GM13977 (cell line): ENCODE results near the gene RAP1GDS1.
"Not testable (repeated sequence)": the region's sequence is repeated elsewhere in the genome, so short reads cannot be mapped to it uniquely, and the experiment has no call there.

Source experiments
- DNase-seq: peaks from one replicate; pipeline ENCODE4 v3.0.0; 2012; ENCODE audit warnings: low spot score
- in situ Hi-C: fragments of 300-500 bp; cut with MboI; formaldehyde crosslinking; loops from one replicate; pipeline ENCODE4 v1.12.0; 2022; ENCODE audit warnings: low sequenced_read_pairs, low pct_unique_long_range_greater_than_20kb, mixed read lengths, inconsistent platforms; ENCODE audit not compliant: unreplicated experiment
- TF ChIP-seq, protein P1 (sequence below): IDR thresholded peaks from 2 replicates; pipeline ENCODE4 v1.5.1; 2012; ENCODE audit warnings: mild to moderate bottlenecking, control low read depth; ENCODE audit not compliant: insufficient read depth; ENCODE audit errors: extremely low read depth, missing control alignments

The RAP1GDS1 gene

DNA sequence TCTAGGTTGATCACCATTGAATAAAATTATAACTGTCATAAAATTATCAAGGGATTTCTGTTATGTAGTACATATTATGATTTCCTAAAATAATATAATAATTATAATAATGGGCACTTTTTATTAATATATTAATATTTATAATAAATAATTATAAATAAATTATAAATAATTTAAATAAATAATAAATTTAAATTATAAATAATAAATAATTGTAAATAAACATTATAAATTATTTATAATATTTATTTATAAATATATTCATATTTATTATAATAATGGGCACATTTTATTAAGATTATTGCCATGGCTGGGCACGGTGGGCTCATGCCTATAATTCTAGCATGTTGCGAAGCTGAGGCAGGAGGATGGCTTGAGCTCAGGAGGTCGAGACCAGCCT lies 24.5 kb downstream of the RAP1GDS1 start:
- in situ Hi-C loops, result no loop called here
- no peak for DNase-seq
- TF ChIP-seq, protein P1, sequence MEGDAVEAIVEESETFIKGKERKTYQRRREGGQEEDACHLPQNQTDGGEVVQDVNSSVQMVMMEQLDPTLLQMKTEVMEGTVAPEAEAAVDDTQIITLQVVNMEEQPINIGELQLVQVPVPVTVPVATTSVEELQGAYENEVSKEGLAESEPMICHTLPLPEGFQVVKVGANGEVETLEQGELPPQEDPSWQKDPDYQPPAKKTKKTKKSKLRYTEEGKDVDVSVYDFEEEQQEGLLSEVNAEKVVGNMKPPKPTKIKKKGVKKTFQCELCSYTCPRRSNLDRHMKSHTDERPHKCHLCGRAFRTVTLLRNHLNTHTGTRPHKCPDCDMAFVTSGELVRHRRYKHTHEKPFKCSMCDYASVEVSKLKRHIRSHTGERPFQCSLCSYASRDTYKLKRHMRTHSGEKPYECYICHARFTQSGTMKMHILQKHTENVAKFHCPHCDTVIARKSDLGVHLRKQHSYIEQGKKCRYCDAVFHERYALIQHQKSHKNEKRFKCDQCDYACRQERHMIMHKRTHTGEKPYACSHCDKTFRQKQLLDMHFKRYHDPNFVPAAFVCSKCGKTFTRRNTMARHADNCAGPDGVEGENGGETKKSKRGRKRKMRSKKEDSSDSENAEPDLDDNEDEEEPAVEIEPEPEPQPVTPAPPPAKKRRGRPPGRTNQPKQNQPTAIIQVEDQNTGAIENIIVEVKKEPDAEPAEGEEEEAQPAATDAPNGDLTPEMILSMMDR, result no peak

DNA sequence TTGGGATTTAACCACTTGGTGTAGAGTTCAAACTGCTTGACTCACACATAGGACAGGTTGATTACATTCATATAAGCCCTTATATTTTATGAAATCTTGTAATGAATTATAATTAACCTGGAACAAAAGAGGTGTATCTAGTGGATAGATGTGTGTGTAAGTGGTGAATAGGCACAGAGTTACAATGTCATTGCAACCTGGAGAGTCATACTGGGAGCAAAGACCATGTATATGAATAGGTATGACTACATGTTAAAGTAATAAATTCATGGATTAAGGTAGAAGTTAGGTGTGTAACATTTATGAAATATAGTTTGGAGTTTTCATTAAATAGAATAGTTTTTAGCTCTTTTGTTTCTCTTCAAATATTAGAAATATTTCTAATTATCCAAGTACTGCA lies 26.1 kb downstream of the RAP1GDS1 start:
- in situ Hi-C loops, result no loop called here
- TF ChIP-seq, protein P1, result no peak
- no peak for DNase-seq

DNA sequence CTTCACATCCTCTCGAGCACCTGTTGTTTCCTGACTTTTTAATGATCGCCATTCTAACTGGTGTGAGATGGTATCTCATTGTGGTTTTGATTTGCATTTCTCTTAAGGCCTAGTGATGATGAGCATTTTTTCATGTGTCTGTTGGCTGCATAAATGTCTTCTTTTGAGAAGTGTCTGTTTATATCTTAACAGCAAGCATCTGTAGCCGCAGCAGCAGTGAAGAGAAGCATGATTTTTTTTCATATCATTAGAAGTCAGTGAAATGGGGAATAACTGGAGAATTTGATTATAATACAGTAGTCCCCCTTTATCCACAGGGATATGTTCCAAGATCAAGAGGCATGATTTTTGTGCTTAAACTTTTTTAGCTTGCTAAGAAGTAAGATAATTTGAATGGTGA lies 27.5 kb downstream of the RAP1GDS1 start:
- DNase-seq, in situ Hi-C loops: not testable (repeated sequence)

DNA sequence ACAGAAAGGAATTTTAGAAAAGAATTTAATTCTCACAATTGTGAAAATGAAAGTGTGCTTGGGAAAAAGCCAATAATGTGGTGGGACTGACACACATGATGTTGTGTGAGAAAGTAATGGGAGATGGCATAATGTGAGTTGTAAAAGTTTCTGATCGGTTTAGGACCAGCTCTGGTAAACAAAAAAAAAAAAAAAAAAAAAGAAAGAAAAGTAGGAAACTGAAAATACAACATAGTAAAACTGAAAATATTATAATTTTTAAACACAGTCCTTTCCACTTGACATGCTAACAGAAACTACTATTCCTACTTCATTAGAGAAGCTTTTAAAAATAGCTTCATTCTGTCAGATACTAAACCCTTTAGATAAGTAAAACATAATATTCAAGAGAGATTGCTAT lies 28.2 kb downstream of the RAP1GDS1 start:
- in situ Hi-C loops, result no loop called here
- DNase-seq, result no peak
- TF ChIP-seq, protein P1, result no peak

DNA sequence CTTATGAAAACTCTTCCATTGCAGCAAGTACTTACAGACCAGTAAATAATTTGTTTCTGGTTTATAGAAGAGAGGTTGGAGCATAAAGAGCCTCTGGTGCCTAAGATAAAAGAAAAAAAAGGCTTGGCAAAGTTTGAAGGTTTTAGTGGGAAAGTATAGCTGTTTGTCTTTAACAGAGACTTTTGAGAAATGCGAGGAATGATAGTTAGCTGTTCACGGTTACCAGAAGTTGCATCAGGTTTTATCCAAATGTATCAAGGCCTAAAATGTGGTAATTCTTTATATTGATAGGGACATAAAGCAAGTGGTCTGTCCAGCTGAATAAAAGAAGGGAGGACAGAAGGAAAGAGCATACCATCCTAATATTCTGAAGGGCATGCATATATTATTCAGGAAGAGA lies 29.3 kb downstream of the RAP1GDS1 start:
- DNase-seq, result no peak
- TF ChIP-seq, protein P1, result no peak
- in situ Hi-C loops, result no loop called here

DNA sequence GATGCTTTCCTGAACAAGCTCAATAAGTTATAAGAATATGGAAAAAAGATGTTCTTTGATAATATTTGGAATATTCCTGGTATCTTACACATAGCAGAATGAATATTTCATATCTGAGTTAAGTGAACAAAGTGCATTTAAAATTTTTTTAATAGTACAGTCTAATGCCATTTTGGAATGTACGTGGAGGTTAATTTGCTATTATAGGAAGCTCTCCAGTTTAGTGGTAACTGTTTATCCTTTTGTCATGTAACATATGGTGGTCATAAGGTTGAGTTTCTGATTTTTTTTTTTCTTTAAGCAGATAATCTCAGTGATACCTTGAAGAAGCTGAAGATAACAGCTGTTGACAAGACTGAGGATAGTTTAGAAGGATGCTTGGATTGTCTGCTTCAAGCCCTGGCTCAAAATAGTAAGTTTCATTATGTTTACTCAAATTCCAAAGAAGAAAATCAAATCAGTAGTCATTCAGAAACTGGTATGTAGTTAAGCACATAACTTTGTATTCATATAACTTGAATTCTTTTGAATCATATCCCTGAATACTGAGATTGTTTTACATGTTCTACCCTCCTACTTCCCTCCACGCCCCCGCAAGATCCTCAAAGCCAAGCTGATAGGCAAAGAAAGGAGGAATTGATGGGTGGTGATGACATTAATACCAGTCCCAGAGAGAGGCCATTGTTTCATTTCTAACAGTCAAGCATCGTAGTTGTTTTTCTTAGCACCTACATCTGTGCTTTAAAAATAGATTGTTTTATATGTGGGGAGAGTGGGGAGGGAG lies 32.1 kb downstream of the RAP1GDS1 start:
- in situ Hi-C loops, result no loop called here
- no peak for DNase-seq
- TF ChIP-seq, protein P1, result no peak

DNA sequence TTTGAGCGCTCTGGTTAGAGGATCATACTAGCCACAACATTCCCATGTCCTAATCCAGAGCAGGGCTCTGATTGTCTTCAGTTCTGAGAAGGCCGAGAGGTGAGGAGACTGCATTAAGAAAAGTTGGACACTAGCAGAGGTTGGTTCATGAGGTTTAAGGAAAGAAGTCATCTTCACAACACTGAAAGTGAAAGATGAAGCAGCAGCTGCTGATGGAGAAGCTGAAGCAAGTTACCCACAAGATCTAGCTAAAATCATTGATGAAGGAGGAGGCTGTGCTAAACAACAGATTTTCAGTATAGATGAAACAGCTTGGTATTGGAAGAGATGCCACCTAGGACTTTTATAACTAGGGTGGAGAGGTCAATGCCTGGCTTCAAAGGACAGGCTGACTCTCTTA lies 36.8 kb downstream of the RAP1GDS1 start:
- TF ChIP-seq, protein P1, result no peak
- DNase-seq, result no peak
- in situ Hi-C loops, result no loop called here
